22Rv1 (cell line): ENCODE measurements around the gene TBC1D5.

Source experiments
- H3K27ac ChIP-seq: fragments of 450-650 bp; 2 replicates; pipeline ENCODE4 v1.5.1; 2017
- ZFX ChIP-seq: fragments of 450-650 bp; IDR thresholded peaks from 2 replicates; pipeline ENCODE4 v1.6.1; 2017; ENCODE audit warnings: antibody characterized with exemption, borderline replicate concordance
- TF ChIP-seq, protein P1 (sequence below): fragments of 450-650 bp; IDR thresholded peaks from 2 replicates; pipeline ENCODE4 v1.5.1; 2017; ENCODE audit warnings: mild to moderate bottlenecking

The TBC1D5 gene

GRCh38 chr3:17304969-17305368 is 437.5 kb downstream of the TBC1D5 start:
- TF ChIP-seq, protein P1, sequence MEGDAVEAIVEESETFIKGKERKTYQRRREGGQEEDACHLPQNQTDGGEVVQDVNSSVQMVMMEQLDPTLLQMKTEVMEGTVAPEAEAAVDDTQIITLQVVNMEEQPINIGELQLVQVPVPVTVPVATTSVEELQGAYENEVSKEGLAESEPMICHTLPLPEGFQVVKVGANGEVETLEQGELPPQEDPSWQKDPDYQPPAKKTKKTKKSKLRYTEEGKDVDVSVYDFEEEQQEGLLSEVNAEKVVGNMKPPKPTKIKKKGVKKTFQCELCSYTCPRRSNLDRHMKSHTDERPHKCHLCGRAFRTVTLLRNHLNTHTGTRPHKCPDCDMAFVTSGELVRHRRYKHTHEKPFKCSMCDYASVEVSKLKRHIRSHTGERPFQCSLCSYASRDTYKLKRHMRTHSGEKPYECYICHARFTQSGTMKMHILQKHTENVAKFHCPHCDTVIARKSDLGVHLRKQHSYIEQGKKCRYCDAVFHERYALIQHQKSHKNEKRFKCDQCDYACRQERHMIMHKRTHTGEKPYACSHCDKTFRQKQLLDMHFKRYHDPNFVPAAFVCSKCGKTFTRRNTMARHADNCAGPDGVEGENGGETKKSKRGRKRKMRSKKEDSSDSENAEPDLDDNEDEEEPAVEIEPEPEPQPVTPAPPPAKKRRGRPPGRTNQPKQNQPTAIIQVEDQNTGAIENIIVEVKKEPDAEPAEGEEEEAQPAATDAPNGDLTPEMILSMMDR, result no peak
- no peak for TF ChIP-seq ZFX

DNA sequence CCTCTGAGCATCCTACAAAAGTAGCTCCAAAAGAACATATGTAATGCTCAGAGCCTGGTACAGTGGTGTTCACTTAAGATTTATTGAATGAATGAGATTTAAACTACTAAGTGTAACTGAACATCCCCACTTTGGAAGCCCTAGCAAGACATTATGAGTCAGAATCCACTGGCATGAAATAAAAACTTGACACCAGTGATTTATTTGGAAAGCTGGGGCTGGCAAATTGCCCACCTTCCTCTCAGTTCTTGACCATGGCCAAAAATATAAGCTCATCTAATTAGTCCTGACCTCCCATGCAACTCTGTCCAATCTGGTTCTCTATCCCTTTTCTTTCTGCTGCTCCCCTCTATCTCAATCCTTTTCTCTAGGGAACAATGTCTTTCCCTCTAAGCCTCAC is 439.7 kb downstream of the TBC1D5 start:
- no peak overlapping the region for H3K27ac ChIP-seq
- TF ChIP-seq, protein P1, result no peak
- TF ChIP-seq ZFX, result no peak

More at GRCh38 chr3:17304969-17305368, 437.5 kb downstream of the TBC1D5 start:
- H3K27ac ChIP-seq, result no peak overlapping the region

GRCh38 chr3:17302170-17302569 is 440.3 kb downstream of the TBC1D5 start:
- TF ChIP-seq, protein P1, result no peak
- no peak for TF ChIP-seq ZFX
- no peak overlapping the region for H3K27ac ChIP-seq

DNA sequence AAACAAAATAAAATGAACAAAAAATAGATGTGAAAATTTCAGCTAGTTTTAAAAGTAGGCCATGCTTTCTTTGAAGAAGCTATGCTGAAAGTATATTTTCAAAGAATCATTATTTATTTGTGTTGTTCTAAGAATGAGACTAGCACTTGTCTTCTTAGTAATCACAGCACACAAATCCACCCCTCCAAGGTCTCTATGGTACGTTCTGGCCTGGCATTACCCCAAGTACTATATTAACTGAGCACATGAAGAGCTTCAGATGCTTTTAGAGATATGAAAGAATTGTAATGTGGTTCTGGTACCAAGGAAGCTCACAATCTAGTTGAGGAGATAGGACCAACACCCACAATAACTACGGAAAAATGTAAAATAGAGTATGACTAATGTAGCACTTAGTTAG is 441.2 kb downstream of the TBC1D5 start:
- H3K27ac ChIP-seq, result no peak overlapping the region

DNA sequence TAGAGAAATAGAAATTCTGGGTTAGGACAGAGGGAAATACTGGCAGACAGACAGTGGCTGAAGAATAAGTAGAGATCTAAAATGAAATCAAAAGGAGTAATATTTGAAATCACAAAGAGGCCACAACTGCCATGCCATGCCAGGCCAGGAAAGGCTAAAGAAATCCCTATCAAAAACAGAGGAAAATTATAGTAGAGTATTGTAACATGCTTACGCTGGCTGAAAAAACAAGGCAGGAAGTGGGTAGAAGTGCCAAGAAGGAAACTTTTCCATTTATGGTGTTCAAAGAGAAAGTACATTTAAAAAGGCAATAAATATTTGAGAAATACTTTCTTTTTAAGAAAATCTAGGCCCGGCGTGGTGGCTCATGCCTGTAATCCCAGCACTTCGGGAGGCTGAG is 442.0 kb downstream of the TBC1D5 start:
- no peak for TF ChIP-seq ZFX
- TF ChIP-seq, protein P1, result no peak
- no peak overlapping the region for H3K27ac ChIP-seq

More for the DNA sequence above, 441.2 kb downstream of the TBC1D5 start:
- no peak for TF ChIP-seq ZFX
- TF ChIP-seq, protein P1, result no peak

GRCh38 chr3:17298038-17298437 is 444.4 kb downstream of the TBC1D5 start:
- TF ChIP-seq, protein P1, result no peak
- TF ChIP-seq ZFX, result no peak
- no peak overlapping the region for H3K27ac ChIP-seq

GRCh38 chr3:17292556-17292955 is 449.9 kb downstream of the TBC1D5 start:
- TF ChIP-seq ZFX, result no peak
- TF ChIP-seq, protein P1, result no peak
- H3K27ac ChIP-seq, result no peak overlapping the region
